HCT116 (cell line): ENCODE results near the gene DNAJB8. TPM values are rescaled to one million over a fixed set of nuclear protein-coding genes. Genes with fewer than 3 reads are reported as not detected.

Experiments
- ATAC-seq: fragments of 200-7000 bp; cut with Tn5 transposase; 2 replicates; pipeline ENCODE4 v1.9.1; 2020; ENCODE audit warnings: mild to moderate bottlenecking, moderate library complexity
- BruUV-seq: library from RNA; stranded (reverse); fragments of 400-500 nt; replicated peaks from 2 replicates; lab custom pipeline; 2021; lab: Mats Ljungman, UMichigan
- CTCF ChIA-PET: fragments of 300-600 bp; sonication (Branson Sonifier 250); formaldehyde crosslinking; loops from one replicate; lab custom pipeline; 2021; ENCODE audit warnings: antibody characterized with exemption; lab: Charles Lee
- POLR2A ChIA-PET: fragments of 300-600, 350-600 bp; sonication (Branson Sonifier 250); formaldehyde crosslinking; loops from one replicate; lab custom pipeline; 2021; ENCODE audit warnings: antibody characterized with exemption; lab: Charles Lee
- RAD21 ChIA-PET, 2 experiments: fragments of 300-600 bp; sonication (Branson Sonifier 250); formaldehyde crosslinking; loops; one replicate each; lab custom pipeline; 2023; ENCODE audit warnings: low total read pairs in 2 of 2; ENCODE audit not compliant: uncharacterized antibody in 2 of 2, unreplicated experiment in 2 of 2, low non-redundant PET in 1 of 2; lab: Charles Lee
- DNase-seq: peaks from one replicate; pipeline ENCODE4 v3.0.0-alpha.2; 2010; ENCODE audit warnings: low read depth, low spot score
- H2AFZ ChIP-seq: fragments of 200-600 bp; shearing (Covaris generic), sonication (generic); 2 replicates; pipeline ENCODE4 v1.6.1; 2017; ENCODE audit warnings: low read depth, mixed run types, mixed read lengths, antibody characterized with exemption, low read length; ENCODE audit not compliant: poor library complexity, severe bottlenecking
- H3K27ac ChIP-seq: 2 replicates; pipeline ENCODE4 v1.5.1; 2012; ENCODE audit warnings: low read depth, low read length
- H3K27me3 ChIP-seq: fragments of 200-600 bp; sonication (generic); 2 replicates; pipeline ENCODE4 v1.6.1; 2016; ENCODE audit warnings: mixed run types, low read length, mixed read lengths; ENCODE audit not compliant: insufficient read depth
- H3K36me3 ChIP-seq, 2 experiments: fragments of 200-500 bp in 1 of 2; fragments of 200-600 bp in 1 of 2; sonication (Bioruptor generic) in 1 of 2; sonication (generic) in 1 of 2; 2 replicates each; pipeline versions ENCODE4 v1.5.1 to v1.6.1; 2014 to 2016; ENCODE audit warnings: low read length in 2 of 2, inconsistent platforms in 1 of 2, mixed read lengths in 1 of 2, mixed run types in 1 of 2; ENCODE audit not compliant: insufficient read depth in 2 of 2, control insufficient read depth in 1 of 2
- H3K4me1 ChIP-seq, 2 experiments: fragments of 200-600 bp in 1 of 2; sonication (generic) in 1 of 2; 2 replicates each; pipeline versions ENCODE4 v1.5.1 to v1.6.1; 2012 to 2017; ENCODE audit warnings: low read length in 2 of 2, inconsistent platforms in 1 of 2, mild to moderate bottlenecking in 1 of 2, mixed read lengths in 1 of 2, mixed run types in 1 of 2, moderate library complexity in 1 of 2; ENCODE audit not compliant: insufficient read depth in 2 of 2, control insufficient read depth in 1 of 2
- H3K4me2 ChIP-seq: fragments of 200-600 bp; sonication (generic); 2 replicates; pipeline ENCODE4 v1.6.1; 2017; ENCODE audit warnings: mixed run types, low read length, mixed read lengths
- H3K4me3 ChIP-seq, 2 experiments: fragments of 200-600 bp in 1 of 2; sonication (generic) in 1 of 2; replicated peaks in 1 of 2; 2 replicates each; pipeline ENCODE4 v1.5.1; 2011 to 2016; ENCODE audit warnings: low read length in 2 of 2, control low read depth in 1 of 2, low read depth in 1 of 2, mild to moderate bottlenecking in 1 of 2, mixed read lengths in 1 of 2, mixed run types in 1 of 2
- H3K79me2 ChIP-seq: fragments of 200-600 bp; sonication (generic); 2 replicates; pipeline ENCODE4 v1.6.1; 2017; ENCODE audit warnings: mild to moderate bottlenecking, mixed run types, low read length, moderate library complexity, mixed read lengths; ENCODE audit not compliant: insufficient read depth
- H3K9ac ChIP-seq: fragments of 200-600 bp; sonication (generic); 2 replicates; pipeline ENCODE4 v1.6.1; 2016; ENCODE audit warnings: low read length, mixed read lengths
- H3K9me2 ChIP-seq: fragments of 200-600 bp; sonication (generic), shearing (Covaris generic); 2 replicates; pipeline ENCODE4 v1.6.1; 2017; ENCODE audit warnings: mixed run types, mild to moderate bottlenecking, moderate library complexity; ENCODE audit not compliant: insufficient read depth
- H3K9me3 ChIP-seq, 2 experiments: fragments of 200-500 bp in 1 of 2; fragments of 200-600 bp in 1 of 2; sonication (Bioruptor generic) in 1 of 2; sonication (generic) in 1 of 2; 2 replicates each; pipeline ENCODE4 v1.6.1; 2014 to 2017; ENCODE audit warnings: low read length in 2 of 2, mixed read lengths in 2 of 2, inconsistent platforms in 1 of 2, low read depth in 1 of 2, mild to moderate bottlenecking in 1 of 2, mixed run types in 1 of 2, moderate library complexity in 1 of 2; ENCODE audit not compliant: control insufficient read depth in 1 of 2, insufficient read depth in 1 of 2
- H4K20me1 ChIP-seq: fragments of 200-600 bp; sonication (generic), shearing (Covaris generic); 2 replicates; pipeline ENCODE4 v1.6.1; 2017; ENCODE audit warnings: mixed run types, mild to moderate bottlenecking, moderate library complexity; ENCODE audit not compliant: insufficient read depth
- CBX3 ChIP-seq: IDR thresholded peaks from 2 replicates; pipeline ENCODE4 v1.6.1; 2012; ENCODE audit warnings: low read depth
- EGR1 ChIP-seq: IDR thresholded peaks from 2 replicates; pipeline ENCODE4 v1.6.1; 2012; ENCODE audit warnings: low read depth
- ELF1 ChIP-seq: IDR thresholded peaks from 2 replicates; pipeline ENCODE4 v1.6.1; 2012; ENCODE audit warnings: low read depth, borderline replicate concordance
- EZH2 ChIP-seq: fragments of 200-600 bp; sonication (generic); IDR thresholded peaks from 2 replicates; pipeline ENCODE4 v1.6.1; 2017; ENCODE audit warnings: antibody characterized with exemption, mixed run types
- EZH2phosphoT487 ChIP-seq: fragments of 200-600 bp; IDR thresholded peaks from 2 replicates; pipeline ENCODE4 v1.6.1; 2018; ENCODE audit warnings: antibody characterized with exemption, borderline replicate concordance
- FOSL1 ChIP-seq: IDR thresholded peaks from 2 replicates; pipeline ENCODE4 v1.6.1; 2012; ENCODE audit warnings: low read depth
- JUND ChIP-seq: IDR thresholded peaks from 2 replicates; pipeline ENCODE4 v1.6.1; 2012
- POLR2A ChIP-seq: IDR thresholded peaks from 2 replicates; pipeline ENCODE4 v1.7.0; 2011; ENCODE audit warnings: borderline replicate concordance; ENCODE audit not compliant: insufficient read depth, insufficient read length; ENCODE audit errors: extremely low read depth
- POLR2AphosphoS5 ChIP-seq: IDR thresholded peaks from 2 replicates; pipeline ENCODE4 v1.6.1; 2011; ENCODE audit warnings: mild to moderate bottlenecking, low read depth, low read length, moderate library complexity
- RAD21 ChIP-seq: IDR thresholded peaks from 2 replicates; pipeline ENCODE4 v1.6.1; 2012; ENCODE audit warnings: low read depth, mild to moderate bottlenecking
- SIN3A ChIP-seq: IDR thresholded peaks from 2 replicates; pipeline ENCODE4 v1.6.1; 2012; ENCODE audit warnings: low read depth
- SRF ChIP-seq: IDR thresholded peaks from 2 replicates; pipeline ENCODE4 v1.6.1; 2012; ENCODE audit warnings: low read depth
- TCF7L2 ChIP-seq: IDR thresholded peaks from 2 replicates; pipeline ENCODE4 v1.7.0; 2011; ENCODE audit warnings: borderline replicate concordance, inconsistent platforms; ENCODE audit not compliant: insufficient read depth, insufficient read length; ENCODE audit errors: extremely low read depth
- YY1 ChIP-seq: IDR thresholded peaks from 2 replicates; pipeline ENCODE4 v1.6.1; 2011; ENCODE audit warnings: low read length, low read depth, moderate library complexity, mild to moderate bottlenecking; ENCODE audit not compliant: insufficient replicate concordance; ENCODE audit errors: extremely low read depth
- ZFX ChIP-seq: fragments of 450-650 bp; IDR thresholded peaks from 2 replicates; pipeline ENCODE4 v1.6.1; 2017
- ZNF274 ChIP-seq: fragments of 200-500 bp; sonication (Bioruptor generic); IDR thresholded peaks from 2 replicates; pipeline ENCODE4 v1.6.1; 2014; ENCODE audit warnings: mild to moderate bottlenecking, low read depth, low read length, inconsistent platforms
- intact Hi-C: fragments of 100-400 bp; cut with micrococcal nuclease; formaldehyde crosslinking; loops from 2 replicates; pipeline ENCODE4 v1.10.0; 2022
- total RNA-seq: library from RNA; stranded (reverse); gene quantifications from one replicate; pipeline ENCODE4 v1.2.1, GENCODE V29; 2021; ENCODE audit not compliant: unreplicated experiment
- TF ChIP-seq, protein P1 (sequence below): IDR thresholded peaks from 2 replicates; pipeline ENCODE4 v1.6.1; 2012
- TF ChIP-seq, protein P2 (sequence below): IDR thresholded peaks from 2 replicates; pipeline ENCODE4 v1.6.1; 2012; ENCODE audit warnings: low read depth
- TF ChIP-seq, protein P3 (sequence below), 3 experiments: fragments of 200-600 bp in 1 of 3; sonication (generic) in 1 of 3; IDR thresholded peaks in 2 of 3; conservative IDR thresholded peaks in 1 of 3; 2 replicates each; pipeline ENCODE4 v1.5.1; 2012 to 2017; ENCODE audit warnings: low read depth in 2 of 3, low read length in 2 of 3, antibody characterized with exemption in 1 of 3, borderline replicate concordance in 1 of 3, control low read depth in 1 of 3, mild to moderate bottlenecking in 1 of 3, mixed read lengths in 1 of 3, mixed run types in 1 of 3, moderate library complexity in 1 of 3; ENCODE audit not compliant: insufficient read depth in 1 of 3

DNAJB8 gene
- total RNA-seq, 1 experiment from 2014 or later: not detected

DNA sequence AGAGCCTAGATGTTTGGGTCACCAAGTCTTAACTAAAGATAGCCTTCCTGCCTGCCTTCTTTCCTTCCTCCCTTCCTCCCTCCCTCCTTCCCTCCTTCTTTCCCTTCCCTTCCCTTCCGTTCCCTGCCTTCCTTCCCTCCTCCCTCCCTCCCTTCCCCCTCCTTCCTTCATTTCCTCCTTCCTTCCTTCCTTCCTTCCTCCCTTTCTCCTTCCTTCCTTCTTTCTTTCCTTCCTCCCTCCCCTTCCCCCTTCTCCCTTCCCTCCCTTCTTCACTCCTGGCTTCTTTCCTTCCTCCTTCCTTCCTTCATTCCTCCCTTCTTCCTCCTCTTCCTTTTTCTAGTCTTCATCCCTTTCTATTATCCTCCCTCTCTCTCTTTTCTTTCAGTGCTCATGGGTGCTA, 2.0 kb downstream of the DNAJB8 start:
- Histone ChIP-seq H3K9ac (no peak overlapping the region), H2AFZ (no peak overlapping the region), H3K9me3 (no peaks in the 10 kb centered on the region), H3K79me2 (no peaks in the 10 kb centered on the region), H3K9me2 (no peaks in the 10 kb centered on the region), H3K4me2 (no peak overlapping the region), H3K27me3 (peaks cover 19% of the 10 kb centered on the region), H3K4me3 (no peak overlapping the region), H3K36me3 (no peaks in the 10 kb centered on the region), H3K4me1 (no peaks in the 10 kb centered on the region), H4K20me1 (no peaks in the 10 kb centered on the region), H3K27ac (no peak overlapping the region)
- DNase-seq (no peak), ATAC-seq (no peak)
- ChIA-PET CTCF (no interaction called here), POLR2A (no interaction called here), RAD21 (no interaction called here)
- TF ChIP-seq CBX3 (no peak), TCF7L2 (no peak), SIN3A (no peak), POLR2A (no peak), SRF (no peak), YY1 (no peak), EGR1 (no peak), ZNF274 (no peak), FOSL1 (no peak), RAD21 (no peak), POLR2AphosphoS5 (no peak), JUND (no peak), ZFX (no peak), EZH2phosphoT487 (no peak), EZH2 (no peak), ELF1 (no peak)
- TF ChIP-seq, protein P1, sequence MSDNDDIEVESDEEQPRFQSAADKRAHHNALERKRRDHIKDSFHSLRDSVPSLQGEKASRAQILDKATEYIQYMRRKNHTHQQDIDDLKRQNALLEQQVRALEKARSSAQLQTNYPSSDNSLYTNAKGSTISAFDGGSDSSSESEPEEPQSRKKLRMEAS: no peak
- TF ChIP-seq, protein P2, sequence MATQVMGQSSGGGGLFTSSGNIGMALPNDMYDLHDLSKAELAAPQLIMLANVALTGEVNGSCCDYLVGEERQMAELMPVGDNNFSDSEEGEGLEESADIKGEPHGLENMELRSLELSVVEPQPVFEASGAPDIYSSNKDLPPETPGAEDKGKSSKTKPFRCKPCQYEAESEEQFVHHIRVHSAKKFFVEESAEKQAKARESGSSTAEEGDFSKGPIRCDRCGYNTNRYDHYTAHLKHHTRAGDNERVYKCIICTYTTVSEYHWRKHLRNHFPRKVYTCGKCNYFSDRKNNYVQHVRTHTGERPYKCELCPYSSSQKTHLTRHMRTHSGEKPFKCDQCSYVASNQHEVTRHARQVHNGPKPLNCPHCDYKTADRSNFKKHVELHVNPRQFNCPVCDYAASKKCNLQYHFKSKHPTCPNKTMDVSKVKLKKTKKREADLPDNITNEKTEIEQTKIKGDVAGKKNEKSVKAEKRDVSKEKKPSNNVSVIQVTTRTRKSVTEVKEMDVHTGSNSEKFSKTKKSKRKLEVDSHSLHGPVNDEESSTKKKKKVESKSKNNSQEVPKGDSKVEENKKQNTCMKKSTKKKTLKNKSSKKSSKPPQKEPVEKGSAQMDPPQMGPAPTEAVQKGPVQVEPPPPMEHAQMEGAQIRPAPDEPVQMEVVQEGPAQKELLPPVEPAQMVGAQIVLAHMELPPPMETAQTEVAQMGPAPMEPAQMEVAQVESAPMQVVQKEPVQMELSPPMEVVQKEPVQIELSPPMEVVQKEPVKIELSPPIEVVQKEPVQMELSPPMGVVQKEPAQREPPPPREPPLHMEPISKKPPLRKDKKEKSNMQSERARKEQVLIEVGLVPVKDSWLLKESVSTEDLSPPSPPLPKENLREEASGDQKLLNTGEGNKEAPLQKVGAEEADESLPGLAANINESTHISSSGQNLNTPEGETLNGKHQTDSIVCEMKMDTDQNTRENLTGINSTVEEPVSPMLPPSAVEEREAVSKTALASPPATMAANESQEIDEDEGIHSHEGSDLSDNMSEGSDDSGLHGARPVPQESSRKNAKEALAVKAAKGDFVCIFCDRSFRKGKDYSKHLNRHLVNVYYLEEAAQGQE: no peak
- TF ChIP-seq, protein P3, sequence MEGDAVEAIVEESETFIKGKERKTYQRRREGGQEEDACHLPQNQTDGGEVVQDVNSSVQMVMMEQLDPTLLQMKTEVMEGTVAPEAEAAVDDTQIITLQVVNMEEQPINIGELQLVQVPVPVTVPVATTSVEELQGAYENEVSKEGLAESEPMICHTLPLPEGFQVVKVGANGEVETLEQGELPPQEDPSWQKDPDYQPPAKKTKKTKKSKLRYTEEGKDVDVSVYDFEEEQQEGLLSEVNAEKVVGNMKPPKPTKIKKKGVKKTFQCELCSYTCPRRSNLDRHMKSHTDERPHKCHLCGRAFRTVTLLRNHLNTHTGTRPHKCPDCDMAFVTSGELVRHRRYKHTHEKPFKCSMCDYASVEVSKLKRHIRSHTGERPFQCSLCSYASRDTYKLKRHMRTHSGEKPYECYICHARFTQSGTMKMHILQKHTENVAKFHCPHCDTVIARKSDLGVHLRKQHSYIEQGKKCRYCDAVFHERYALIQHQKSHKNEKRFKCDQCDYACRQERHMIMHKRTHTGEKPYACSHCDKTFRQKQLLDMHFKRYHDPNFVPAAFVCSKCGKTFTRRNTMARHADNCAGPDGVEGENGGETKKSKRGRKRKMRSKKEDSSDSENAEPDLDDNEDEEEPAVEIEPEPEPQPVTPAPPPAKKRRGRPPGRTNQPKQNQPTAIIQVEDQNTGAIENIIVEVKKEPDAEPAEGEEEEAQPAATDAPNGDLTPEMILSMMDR (IDR thresholded peaks at IDR 0.05 in 2 of 3, conservative IDR thresholded peaks at IDR 0.05 in 1 of 3; ENCODE audit: borderline replicate concordance in 1 of 3, insufficient read depth in 1 of 3, low read depth in 2 of 3, low read length in 2 of 3): no peak
- intact Hi-C loops: no loop called here
- BruUV-seq: no TSS peak
